HG03442 (cell line): ENCODE results near the gene NLRP8.
"Not testable (repeated sequence)": the region's sequence is repeated elsewhere in the genome, so short reads cannot be mapped to it uniquely, and the experiment has no call there.

ENCODE experiments used
- ATAC-seq: cut with Tn5 transposase; IDR thresholded peaks from one replicate; pipeline ENCODE4 v1.9.1; 2021; ENCODE audit warnings: mild to moderate bottlenecking, moderate library complexity; ENCODE audit not compliant: unreplicated experiment

NLRP8 gene

DNA sequence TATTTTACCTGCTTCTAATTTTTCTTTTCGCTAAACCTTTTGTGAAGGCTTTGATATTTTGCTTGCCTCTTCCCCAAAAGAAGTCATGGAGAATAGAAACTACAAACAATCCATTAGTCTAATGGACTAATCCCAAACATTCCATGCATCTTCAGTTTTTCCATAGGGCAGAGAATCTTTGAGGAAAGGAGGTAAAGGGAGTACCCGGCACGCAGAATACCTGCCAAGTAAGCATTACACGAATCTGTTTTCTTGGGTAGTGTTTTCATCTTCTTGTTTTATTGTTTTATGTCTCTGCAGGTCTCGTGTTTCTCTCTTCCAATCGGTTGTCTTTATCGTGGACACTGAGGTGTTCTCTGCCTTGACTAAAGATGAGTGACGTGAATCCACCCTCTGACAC lies at the start of gene NLRP8:
TSS of gene NLRP8 (plus strand) at position 301 of the 400 bp plus-strand sequence.
- no peak for ATAC-seq

DNA sequence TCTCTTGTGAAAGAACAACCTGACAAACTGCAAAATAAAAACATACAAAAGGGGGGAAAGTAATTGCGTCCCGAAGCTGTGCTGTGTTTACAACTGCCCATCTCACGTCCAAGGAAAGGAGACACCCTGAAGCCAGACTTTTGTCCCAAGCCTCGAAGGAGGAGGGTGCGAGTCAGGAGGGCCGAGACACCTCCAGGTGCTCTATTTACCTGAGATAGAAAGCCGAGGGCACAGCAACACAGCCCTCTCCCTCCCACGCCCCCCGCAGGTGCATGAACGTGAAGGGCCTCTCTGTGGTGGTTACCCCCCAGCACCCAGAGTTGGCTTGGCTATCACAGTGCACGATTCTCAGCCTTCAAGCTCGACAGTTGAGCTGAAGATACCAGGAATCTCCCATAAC lies 48.7 kb upstream of the NLRP8 start:
- ATAC-seq, result no peak

DNA sequence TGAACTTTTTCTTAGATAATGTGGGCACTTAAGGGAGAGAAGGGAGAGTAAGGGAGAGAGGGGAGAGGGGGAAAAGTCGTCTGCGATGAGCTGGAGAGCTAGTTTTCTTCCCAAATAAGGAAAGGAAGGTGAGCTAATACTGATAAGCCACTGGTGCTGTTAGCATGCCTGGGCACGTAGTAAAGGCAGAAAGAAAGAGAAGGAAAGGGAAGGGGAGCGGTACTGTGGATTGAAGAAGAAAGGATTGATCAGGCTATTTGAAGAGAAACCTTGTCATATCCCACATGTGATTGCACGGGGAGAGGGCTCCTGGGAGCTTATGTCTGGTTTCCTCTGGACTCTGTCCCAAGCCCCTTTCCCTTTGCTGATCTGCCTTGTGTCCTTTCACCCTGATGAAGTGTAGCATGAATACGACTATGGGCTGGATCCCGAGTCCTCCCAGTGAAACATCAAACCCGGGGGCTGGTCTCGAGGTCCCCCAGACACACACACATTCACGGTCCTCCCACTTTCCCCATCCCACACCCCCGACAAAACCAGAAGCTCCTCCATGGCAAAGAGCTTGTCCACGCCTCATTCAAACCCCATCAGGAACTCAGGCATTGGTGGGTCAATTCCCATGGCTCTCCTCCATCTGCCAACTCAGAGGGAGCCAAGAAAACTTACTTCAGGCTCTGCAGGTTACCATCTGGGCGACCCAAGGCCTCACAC lies 46.1 kb upstream of the NLRP8 start:
- no peak for ATAC-seq

DNA sequence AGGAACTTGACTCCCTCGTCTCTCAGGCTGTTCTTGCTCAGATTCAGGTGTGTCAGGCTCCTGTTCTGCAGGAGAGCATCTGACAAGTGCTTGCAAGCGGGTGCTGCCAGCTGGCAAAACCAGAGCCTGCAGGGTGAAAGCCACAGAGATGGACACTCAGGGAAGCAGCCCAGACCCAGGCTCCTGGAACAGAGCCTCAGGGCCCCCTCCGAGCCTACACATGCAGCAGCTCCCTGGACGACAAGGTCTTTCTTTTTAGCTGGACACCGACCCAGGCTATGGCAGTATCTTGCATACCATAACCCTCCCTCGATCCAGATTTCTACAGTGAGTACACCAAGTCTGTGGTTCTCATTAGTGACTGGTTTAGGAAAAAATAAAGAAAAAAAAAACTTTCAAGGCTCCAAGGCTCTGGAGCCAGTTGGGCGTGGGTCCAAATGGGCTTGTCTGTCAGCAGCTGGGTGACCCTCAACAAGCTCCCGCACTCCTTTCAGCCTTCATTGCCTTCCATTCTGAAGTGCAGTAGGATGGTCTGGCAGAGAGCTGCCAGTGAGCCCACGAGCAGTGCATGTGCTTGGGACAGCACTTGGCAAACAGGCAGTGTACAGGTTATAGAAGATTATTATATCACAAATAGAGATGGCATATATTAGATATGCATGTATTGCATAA lies 45.4 kb upstream of the NLRP8 start:
- no peak for ATAC-seq

DNA sequence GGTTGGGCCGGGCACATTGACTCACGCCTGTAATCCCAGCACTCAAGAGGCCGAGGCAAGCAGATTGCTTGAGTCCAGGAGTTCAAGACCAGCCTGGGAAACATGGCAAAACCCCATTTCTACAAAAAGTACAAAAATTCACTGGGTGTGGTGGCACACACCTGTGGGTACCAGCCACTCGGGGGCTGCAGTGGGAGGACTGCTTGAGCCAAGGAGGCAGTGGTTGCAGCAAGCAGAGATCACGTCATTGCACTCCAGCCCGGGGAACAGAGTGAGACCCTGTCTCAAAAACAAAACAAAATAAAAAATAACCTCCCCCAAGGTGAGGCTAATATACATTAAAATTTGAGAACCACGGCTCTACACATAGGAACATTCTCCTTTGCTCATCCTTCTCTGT lies 40.3 kb upstream of the NLRP8 start:
- no peak for ATAC-seq

GRCh38 chr19:55907746-55908145 lies 39.9 kb upstream of the NLRP8 start:
- ATAC-seq, result no peak

DNA sequence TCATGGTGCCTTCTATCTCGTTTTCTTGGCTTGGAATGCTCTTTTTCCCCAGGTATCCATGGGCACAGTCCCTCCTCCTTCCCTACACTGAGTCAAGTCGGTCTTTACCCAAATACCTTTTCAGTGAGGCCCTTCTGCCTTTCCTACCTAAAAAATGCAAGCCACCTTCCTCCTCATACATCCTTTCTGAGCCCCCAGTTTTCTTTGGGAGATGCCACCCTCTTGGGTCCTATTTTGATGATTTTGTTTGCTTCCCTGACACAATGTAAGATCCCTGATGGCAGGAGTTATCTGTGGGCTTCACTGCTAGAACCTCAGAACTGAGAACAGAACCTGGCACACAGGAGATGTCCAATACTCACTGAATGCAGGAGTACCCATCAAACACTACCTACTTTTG lies 37.8 kb upstream of the NLRP8 start:
- ATAC-seq, result no peak

DNA sequence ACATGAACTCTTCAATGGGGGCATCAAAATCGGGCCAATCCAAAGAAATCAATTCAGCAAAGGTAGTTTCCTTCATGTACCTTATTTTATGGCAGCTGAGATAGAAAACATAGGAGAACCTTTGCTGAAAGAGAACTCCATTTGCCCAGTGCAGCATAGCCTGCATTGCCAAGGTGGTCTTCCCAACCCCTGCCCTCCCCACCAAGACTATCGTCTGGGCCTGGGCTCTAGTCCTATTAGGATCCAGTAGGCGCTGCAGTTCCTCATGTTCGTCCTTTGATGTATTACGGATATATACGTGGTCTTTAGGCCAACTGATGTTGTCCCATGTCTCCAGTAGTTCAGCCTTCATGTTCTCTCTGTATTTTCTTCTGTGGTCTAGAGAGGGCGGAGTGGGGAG lies 34.7 kb upstream of the NLRP8 start:
- ATAC-seq, result no peak

- no peak for ATAC-seq
These were observed 33.9 kb upstream of the NLRP8 start for GRCh38 chr19:55913643-55914268.

- ATAC-seq, result no peak
These were observed 24.1 kb upstream of the NLRP8 start for GRCh38 chr19:55923556-55923955.

- ATAC-seq, result no peak
These were observed 19.6 kb upstream of the NLRP8 start for GRCh38 chr19:55927991-55928390.

- not testable (repeated sequence) for ATAC-seq
These were observed 18.4 kb upstream of the NLRP8 start for GRCh38 chr19:55929258-55929657.

DNA sequence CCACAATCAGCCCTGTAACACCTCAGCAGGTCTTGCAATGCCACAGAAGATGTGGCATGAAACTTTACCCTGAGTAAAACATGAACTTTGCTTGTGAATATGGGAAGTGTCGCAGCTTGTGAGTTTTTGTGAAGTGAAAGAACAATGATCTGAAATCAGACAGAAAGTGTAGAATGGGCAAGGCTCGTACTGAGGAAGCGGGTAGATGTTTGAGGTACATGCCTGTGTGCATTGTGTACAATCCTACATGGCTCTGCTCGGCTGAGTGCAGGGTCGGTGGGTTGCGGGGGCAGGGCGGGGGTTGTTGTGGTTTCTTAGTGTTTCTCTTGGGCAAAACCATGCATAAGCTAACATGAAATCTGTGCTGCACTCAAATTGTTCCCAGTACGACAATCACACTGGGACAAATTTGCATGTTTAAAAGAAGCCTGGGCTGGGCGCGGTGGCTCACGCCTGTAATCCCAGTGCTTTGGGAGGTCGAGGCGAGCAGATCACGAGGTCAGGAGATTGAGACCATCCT lies 16.6 kb upstream of the NLRP8 start:
- ATAC-seq, result peak; percentile 42

DNA sequence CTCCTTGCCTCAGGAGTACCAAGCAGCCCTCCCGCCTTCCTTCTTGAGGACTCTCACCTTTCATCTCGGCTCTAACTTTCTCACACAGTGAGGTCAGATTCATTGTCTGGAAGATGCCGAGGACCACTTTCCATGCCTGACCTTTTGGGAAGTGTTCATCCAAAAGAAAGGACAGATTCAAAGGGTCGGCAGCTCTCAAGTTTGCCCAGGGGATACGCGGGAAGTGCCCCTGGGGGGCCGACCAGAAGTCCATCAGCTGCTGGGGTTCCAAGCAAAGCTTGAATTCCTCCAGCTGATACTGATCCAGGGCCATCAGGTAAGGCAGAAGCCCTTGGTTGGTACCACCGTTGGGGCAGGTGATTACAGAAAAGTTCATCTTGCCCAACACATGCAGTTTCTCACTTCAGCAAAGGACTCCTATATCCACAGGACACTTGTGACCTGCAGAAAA lies 15.7 kb upstream of the NLRP8 start, which contains the start of gene NLRP13:
TSS of gene NLRP13 (minus strand) at position 401 of the 451 bp plus-strand sequence. CDS start at position 376, 25 bp downstream.
- ATAC-seq, result no peak

- ATAC-seq, result no peak
These were observed 12.4 kb upstream of the NLRP8 start for GRCh38 chr19:55935206-55935605.

- ATAC-seq, result no peak
These were observed 8.4 kb upstream of the NLRP8 start for GRCh38 chr19:55939206-55939605.

- ATAC-seq, result no peak
These were observed 7.3 kb upstream of the NLRP8 start for GRCh38 chr19:55940306-55940705.

- not testable (repeated sequence) for ATAC-seq
These were observed 2.9 kb downstream of the NLRP8 start for GRCh38 chr19:55950566-55950965.

DNA sequence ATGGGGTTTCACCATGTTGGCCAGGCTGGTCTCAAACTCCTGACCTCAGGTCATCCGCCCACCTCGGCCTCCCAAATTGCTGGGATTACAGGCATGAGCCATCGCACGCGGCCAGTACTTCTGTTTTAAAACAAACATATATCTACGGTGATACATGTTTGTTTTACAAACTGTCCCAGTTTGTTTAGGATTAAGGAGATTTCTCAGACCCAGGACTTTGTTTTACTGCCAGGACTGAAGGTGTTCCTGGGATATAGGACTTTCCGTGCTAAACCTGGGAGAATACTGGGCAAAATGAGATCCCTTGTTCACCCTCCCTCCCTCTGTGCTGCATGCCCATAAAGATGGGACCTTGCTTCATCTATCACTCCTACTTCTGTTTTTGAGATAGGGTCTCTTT lies 8.8 kb downstream of the NLRP8 start:
- ATAC-seq, result no peak

DNA sequence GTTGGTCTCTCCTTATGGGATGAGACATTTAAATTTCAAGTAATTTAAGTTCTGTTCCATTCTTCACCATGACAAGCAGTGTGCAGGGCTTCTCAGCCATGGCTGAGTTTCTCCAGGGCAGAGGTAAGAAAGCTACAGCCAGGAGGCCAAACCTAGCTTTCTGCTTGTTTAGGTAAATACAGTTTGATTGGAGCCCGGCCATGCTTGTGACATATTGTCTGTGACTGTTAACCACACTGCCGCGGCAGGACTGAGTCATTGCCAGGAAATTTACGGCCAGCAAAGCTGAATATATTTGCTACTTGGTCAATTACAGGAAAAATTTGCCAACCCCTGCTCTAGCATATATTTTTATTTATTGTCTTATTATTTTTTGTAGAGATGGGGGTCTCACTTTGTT lies 10.7 kb downstream of the NLRP8 start:
- ATAC-seq, result no peak

DNA sequence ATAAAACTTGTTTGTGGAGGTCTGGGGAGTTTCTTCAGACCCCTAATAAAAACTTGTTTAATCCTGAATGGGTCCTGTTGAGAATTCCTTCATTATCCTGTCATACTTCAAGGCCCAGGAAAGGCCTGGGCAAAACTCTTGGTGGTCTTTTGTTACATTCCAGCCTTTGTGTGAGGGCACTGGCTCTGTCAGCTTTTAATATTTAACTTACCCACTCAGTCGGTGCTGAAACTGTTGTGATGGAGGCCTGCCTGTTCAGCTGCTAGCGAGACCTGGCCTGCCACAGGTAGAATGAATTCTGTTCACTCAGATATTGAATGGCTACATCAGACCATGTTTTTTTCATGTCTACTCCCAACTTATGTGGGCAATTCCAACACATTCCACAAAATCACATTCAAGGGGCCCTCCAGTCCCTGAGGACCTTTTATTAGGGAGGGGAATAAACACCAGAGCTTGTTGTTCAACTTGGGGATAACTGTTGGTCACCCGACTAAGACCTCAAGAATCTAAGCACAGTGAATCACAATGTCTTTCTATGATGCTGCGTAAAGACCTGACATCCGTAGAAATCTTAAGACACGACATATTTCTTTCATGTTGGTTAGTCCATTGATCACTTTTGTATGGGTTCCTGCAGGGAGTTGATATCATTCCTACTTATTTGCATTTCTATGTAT lies 12.5 kb downstream of the NLRP8 start:
- no peak for ATAC-seq
